Measurements from ENCODE around the gene IRAK2.

IRAK2 gene

DNA sequence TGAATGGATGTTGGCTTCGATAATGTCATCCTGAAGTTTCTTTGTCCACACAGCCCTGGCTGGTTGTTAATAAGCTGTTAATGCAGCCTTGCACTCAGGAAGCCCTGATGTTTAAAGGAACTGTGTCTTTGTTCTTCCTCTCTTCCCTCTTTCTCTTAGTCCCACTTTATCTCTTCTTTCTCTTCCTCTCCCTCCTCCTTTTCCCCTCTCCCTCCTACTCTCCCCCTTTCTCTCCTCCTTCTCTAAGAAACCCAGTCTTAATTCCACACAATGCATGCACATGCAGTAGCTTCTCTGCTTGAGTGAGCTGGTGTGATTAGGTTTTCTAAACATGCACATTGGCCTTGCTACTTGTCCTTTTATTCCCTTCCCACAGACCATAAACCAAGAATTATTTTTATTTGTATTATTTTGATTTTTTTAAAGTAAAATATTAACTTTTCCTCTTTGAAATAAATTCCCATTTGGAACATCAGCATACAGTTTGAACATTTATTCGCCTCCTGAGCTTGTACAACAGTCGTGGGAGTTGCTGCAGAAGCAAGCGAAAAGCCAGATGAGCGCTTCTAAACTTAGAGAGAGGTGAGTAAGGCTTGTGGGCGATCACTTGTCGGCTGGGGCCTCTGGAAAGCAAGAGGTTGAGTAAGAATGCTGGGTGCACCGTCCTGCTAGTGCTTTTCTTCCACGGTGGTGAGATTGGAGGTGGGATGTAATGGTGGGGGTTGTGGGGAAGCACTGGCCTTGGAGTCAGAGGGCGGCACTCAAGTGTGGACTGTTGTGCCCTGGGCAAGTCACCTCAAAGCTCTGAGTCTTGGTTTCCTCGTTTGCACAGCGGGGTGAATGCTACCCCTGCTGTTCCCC lies 120.8 kb downstream of the IRAK2 start:
- no peak for DNase-seq

DNA sequence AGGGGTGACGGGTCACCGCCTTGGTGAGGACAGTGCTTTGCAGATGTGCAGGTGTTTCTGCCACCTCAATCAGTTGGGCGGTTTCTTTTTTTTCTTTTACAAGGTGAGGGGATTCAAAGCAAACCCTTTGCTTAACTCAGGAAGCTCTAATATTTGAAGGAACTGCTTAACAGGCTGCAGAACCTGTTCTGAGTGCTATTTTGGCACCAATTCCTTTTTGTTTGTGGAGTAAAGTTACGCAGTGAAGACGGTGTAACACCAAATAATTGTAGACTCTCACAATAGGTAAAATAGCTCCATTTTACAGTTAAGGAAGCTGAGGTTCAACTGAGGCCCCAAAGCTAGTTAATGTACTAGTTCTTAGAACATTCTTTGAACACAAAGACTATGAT lies 121.4 kb downstream of the IRAK2 start:
- no peak for DNase-seq

DNA sequence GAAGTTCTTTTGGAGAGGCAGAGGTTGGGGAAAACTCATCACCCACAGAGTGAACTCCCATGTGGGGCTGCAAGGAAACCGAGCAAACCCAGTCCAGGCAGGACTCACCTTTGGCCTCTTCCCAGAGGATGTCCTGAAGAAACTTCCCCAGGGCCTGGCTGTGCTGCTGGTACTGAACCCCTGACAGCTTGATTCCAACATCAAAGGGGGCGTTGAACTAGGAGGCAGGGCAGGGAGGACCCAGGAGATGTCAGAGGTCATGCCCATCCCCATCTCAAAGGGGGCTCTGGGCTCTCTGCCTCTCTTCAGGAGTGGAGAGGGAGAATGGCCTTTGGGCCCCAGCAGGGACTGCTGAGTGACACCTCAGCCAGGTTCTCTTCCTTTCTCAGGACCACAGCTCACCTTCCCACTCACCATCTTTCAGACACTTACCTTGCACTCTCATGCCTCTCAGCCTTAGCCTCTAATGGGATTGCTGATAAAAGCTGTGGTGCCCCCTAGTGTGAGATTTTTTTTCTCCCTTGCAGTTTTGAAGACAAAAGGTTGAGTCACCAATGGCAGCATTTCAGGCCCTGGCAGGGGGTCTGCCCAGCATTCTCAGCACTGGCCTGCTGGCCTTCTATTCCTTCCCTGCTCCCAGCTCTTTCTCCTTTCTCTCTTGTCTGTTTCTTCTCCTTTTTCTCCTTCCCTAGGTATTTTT lies 122.0 kb downstream of the IRAK2 start:
- DNase-seq, result no peak

DNA sequence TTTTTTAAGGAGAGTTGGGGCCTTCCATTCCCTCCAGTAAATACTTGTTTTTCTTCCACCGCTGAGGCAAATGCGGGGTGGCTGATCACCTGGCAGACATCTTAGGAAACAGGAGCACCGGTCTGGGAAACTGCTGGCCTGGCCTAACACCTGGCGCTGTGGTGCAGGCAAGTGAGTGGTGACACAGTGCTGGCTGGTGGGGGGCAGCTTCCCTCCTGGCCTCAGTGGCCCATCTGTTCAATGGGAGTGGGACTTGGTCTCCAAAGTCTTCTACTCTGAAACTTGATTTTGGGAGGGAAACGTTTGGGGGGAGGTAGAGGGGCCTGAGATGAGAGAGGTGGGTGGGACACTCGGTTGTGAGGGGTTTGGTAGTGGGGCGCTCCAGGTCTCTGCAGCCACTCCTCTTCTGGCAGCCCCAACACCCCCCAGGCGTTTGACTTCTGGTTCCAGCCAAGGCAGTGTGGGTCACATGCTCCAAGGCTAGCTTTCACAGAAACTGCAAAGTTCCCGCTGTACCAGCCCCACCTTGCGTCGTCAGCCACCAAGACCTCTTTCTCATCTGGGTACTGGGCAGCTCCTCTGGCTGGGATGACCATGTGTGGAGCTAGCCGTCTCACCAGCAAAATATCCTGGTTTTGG lies 123.3 kb downstream of the IRAK2 start:
- DNase-seq, result no peak

DNA sequence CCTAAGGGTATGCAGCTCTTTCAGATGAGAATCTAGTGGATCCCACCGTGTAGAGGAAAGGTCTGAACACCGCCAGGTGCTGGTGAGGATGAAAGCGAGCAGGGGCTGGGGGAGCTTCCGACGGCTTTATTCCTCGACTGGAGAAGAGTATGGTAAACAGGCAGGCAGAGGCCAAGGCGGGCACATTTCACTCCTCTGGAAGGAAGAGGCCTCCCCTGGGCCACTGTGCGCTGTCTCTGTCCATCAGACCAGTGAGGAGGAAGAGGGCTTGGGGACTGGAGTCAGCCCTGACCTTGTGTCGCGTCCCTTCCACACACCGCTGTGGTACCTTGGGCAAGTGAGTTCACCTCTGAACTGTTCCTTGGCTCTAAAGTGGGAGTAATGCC lies 123.8 kb downstream of the IRAK2 start:
- no peak for DNase-seq

DNA sequence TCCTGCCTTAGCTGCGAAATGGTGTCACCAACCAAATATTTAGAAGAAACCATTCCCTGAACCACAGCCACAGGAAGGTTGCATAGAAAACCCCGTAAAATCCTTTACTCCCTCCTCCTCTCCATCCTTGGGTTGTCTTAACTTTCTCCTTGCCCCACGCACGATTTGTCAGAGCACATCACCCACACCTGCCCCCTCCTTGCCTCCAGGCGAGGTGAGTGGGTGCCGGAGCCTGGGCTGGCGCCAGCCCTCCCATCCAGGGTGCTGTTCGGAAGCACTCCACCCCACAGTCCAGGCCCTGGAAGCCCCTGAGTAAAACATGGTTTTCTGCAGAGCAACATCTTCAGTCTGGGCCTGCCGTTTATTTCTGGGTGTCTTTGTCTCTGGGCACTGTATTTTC lies 124.4 kb downstream of the IRAK2 start:
- DNase-seq, result no peak

DNA sequence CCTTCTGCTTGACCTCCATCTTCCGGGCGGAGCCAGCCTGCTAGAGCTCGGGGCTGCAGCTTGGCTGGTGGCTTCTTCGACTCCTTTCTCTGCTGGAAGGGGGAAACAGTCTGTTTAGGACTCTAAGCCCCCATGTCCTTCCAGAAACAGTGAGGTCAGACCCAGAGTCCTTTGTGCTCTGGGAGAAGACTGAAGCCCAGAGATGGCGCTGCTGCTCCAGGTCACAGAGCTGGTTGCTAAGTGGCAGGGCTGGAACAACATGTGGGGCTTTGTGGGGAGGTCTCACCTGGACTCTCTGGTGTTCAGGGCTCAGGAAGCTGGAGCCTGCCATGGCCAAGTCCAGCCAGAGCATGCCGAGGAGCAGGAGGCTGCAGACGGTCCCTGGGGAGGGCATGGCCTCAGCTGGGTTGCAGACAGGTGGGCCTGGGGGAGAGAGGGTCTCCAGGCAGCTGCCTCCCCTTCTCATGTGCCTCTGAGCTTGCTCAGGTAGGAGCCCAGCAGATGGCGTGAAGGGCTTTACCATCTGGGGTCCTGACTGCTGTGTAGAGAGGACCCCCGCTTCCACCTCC lies 125.2 kb downstream of the IRAK2 start:
- DNase-seq, result no peak

DNA sequence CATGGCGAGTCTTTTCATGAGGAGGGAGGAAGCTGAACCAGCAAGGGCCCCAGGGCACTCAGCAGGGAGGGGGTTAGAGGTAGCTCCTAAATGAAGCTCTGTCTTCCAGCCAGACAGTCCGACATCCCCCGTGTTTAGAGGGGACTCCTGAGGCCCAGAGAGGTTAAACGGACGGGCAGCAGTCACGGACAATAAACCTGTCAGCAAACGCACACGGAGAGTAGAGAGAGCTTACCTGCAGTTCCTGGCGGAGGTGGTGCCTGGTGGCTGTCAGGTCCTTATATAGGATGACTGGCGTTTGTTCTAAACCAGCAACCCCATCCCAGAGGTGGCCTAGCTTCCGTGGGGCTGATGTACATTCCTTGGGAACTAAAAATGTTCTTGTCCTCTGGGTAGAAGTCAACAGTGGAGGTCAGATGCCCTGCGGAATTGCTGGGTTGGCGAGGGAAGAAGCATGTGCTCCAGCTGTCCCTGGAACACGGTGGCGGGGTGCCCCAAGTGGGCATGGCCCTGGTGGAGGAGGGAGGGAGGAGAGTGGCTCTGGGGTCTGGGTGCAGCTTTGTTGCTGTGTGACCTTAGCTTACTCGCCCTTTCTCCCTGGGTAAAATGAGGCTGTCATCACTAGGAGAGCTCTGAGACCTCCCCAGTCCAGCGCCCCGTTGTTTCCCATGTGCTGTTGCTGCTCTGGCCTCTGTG lies 125.9 kb downstream of the IRAK2 start:
- DNase-seq, result no peak

DNA sequence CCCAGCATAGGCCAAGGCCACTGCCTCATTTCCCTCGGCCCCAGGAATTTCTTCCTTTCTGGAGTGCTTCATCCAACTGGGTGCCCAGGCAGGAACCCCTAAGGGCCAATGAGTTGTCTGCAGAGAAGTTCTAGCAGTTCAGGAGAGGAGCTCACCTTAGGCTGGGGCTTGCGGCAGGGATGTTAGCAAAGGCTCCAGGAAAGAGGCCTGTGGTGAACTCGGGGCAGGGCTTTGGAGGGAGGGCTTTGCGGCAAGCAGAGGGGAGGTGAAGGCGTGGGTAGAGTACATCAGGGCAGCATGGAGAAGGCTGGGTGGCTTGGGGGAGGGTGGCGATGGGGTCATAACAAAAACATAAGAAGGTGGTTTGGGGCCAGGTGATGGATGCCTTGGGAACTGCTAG lies 126.9 kb downstream of the IRAK2 start:
- DNase-seq, result no peak

DNA sequence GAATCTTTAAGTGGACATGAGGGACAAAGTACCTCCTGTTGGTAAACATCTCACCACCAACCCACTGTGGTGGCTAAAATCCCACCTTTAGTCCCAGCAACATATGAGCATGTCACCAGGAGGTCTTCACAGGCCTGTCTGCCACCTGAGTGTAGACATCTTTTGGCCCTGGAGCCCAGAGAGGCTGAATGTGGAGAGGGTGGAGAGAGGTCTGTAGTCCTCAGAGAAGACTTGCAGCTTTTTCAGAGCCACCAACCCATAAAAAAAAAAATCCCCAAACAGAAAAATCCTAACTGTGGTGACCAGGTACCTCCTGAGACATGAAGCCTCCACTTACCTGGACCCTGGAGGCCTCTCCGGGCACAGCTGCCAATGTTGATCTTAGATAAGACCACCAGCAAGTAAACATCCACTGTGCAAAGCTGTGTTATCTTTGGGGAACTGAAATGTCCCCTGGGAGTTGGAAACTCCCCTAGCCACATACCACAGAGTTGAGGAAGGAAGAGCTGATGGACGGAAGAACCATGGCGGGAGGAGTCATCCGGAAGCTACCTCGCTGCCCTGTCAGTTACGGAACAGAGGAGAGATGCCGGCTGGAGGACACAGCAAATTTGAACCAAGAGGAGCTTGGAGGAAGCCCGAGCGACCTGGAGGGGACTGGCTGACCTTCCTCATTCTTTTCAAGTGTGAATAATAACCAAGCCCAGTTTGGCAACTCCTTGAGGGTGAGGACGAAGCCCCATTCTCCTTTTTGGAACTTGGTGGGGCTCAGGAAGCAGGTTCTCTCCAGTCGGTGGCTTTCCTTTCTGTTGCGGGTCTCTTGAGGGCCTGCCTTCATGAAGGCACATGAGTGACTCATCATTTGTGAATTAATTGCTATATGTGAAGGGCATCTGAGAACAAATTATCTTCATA lies 128.0 kb downstream of the IRAK2 start, which contains the start of gene GHRL:
GHRL (minus strand) TSS at position 443 of the 915 bp plus-strand sequence. CDS start 2,767 bp downstream, outside the sequence.
- DNase-seq, result peak; percentile 85 to 88
